GM23338 (cell line): Measurements from ENCODE around the gene OFD1. TPM values are rescaled to one million over a fixed set of nuclear protein-coding genes. Genes with fewer than 3 reads are reported as not detected.
A peak's percentile ranks its signal among the peaks of the same experiment; 100 is the strongest.

Experiments used
- ATAC-seq: fragments of 200-7000 bp; cut with Tn5 transposase; 3 replicates; pipeline ENCODE4 v1.9.1; 2020
- DNase-seq: peaks from one replicate; pipeline ENCODE4 v3.0.0-alpha.2; 2015; ENCODE audit warnings: low spot score
- H2AFZ ChIP-seq: fragments of 200-600 bp; sonication (generic); 2 replicates; pipeline ENCODE4 v1.8.0; 2016; ENCODE audit warnings: antibody characterized with exemption, mild to moderate bottlenecking, moderate library complexity
- H3F3A ChIP-seq: fragments of 200-600 bp; sonication (generic); replicated peaks from 2 replicates; pipeline ENCODE4 v1.8.0; 2017; ENCODE audit warnings: antibody characterized with exemption, mixed run types, low read depth
- H3K27ac ChIP-seq: fragments of 200-600 bp; sonication (generic); 2 replicates; pipeline ENCODE4 v1.6.1; 2016; ENCODE audit warnings: low read depth
- H3K27me3 ChIP-seq: fragments of 200-600 bp; sonication (generic); 2 replicates; pipeline ENCODE4 v1.8.0; 2016; ENCODE audit warnings: mild to moderate bottlenecking, mixed run types, moderate library complexity; ENCODE audit not compliant: insufficient read depth
- H3K36me3 ChIP-seq: fragments of 200-600 bp; sonication (generic); 2 replicates; pipeline ENCODE4 v1.8.0; 2016; ENCODE audit warnings: mild to moderate bottlenecking; ENCODE audit not compliant: insufficient read depth
- H3K4me1 ChIP-seq: fragments of 200-600 bp; sonication (generic); 2 replicates; pipeline ENCODE4 v1.8.0; 2016; ENCODE audit warnings: mild to moderate bottlenecking, moderate library complexity; ENCODE audit not compliant: insufficient read depth
- H3K4me2 ChIP-seq: fragments of 200-600 bp; sonication (generic); 2 replicates; pipeline ENCODE4 v1.7.1; 2017; ENCODE audit warnings: mixed run types
- H3K4me3 ChIP-seq: fragments of 200-600 bp; sonication (generic); 2 replicates; pipeline ENCODE4 v1.6.1; 2016; ENCODE audit warnings: mixed run types
- H3K79me2 ChIP-seq: fragments of 200-600 bp; sonication (generic); replicated peaks from 2 replicates; pipeline ENCODE4 v1.8.0; 2017; ENCODE audit warnings: mild to moderate bottlenecking; ENCODE audit not compliant: insufficient read depth
- H3K9me2 ChIP-seq: fragments of 200-600 bp; sonication (generic); 2 replicates; pipeline ENCODE4 v1.8.0; 2017; ENCODE audit not compliant: insufficient read depth
- H4K20me1 ChIP-seq: fragments of 200-600 bp; sonication (generic); replicated peaks from 2 replicates; pipeline ENCODE4 v1.8.0; 2017; ENCODE audit warnings: mild to moderate bottlenecking; ENCODE audit not compliant: insufficient read depth
- H3K27ac Mint-ChIP-seq: 2 replicates; pipeline ENCODE4 v1.8.0; 2020; ENCODE audit warnings: inconsistent platforms, mild to moderate bottlenecking, moderate library complexity, mixed read lengths
- H3K27me3 Mint-ChIP-seq: 3 replicates; pipeline ENCODE4 v1.8.0; 2022; ENCODE audit warnings: low read depth, mild to moderate bottlenecking, moderate library complexity, mixed read lengths, inconsistent platforms; ENCODE audit not compliant: insufficient read depth, poor library complexity
- H3K36me3 Mint-ChIP-seq: 3 replicates; pipeline ENCODE4 v1.8.0; 2021; ENCODE audit warnings: low read depth, mild to moderate bottlenecking, inconsistent platforms, moderate library complexity, mixed read lengths
- H3K4me1 Mint-ChIP-seq: 3 replicates; pipeline ENCODE4 v1.8.0; 2020; ENCODE audit warnings: mild to moderate bottlenecking, inconsistent platforms, mixed read lengths
- H3K4me3 Mint-ChIP-seq: 3 replicates; pipeline ENCODE4 v1.8.0; 2021; ENCODE audit warnings: moderate library complexity, mild to moderate bottlenecking, inconsistent platforms, mixed read lengths
- H3K9me3 Mint-ChIP-seq: 3 replicates; pipeline ENCODE4 v1.8.0; 2020; ENCODE audit warnings: moderate library complexity, mild to moderate bottlenecking, inconsistent platforms, mixed read lengths
- CREB1 ChIP-seq: fragments of 250-450 bp; sonication (Bioruptor Pico); IDR thresholded peaks from 2 replicates; pipeline ENCODE4 v1.5.0; 2020; ENCODE audit warnings: low read depth, mild to moderate bottlenecking, moderate library complexity
- JUNB ChIP-seq: IDR thresholded peaks from one replicate; pipeline ENCODE4 v1.6.1; 2016; ENCODE audit warnings: antibody characterized with exemption; ENCODE audit not compliant: unreplicated experiment
- NANOG ChIP-seq: IDR thresholded peaks from 2 replicates; pipeline ENCODE4 v1.6.1; 2016; ENCODE audit warnings: antibody characterized with exemption, borderline replicate concordance
- POLR2AphosphoS5 ChIP-seq: IDR thresholded peaks from 2 replicates; pipeline ENCODE4 v1.6.1; 2016; ENCODE audit warnings: antibody characterized with exemption, low read depth
- REST ChIP-seq: IDR thresholded peaks from one replicate; pipeline ENCODE4 v1.6.1; 2018; ENCODE audit warnings: antibody characterized with exemption; ENCODE audit not compliant: unreplicated experiment
- ZNF114 ChIP-seq: fragments of 250-450 bp; sonication (Bioruptor Pico); IDR thresholded peaks from 2 replicates; pipeline ENCODE4 v1.5.0; 2020; ENCODE audit warnings: mild to moderate bottlenecking, moderate library complexity
- polyA plus RNA-seq: library from polyadenylated mRNA; unstranded; fragments of >200 nt; fragmentation: Nextera tagmentation; extraction: Ambion mirVana; gene quantifications from 2 replicates; pipeline ENCODE4 v1.2.1, GENCODE V29; 2016
- total RNA-seq: library from RNA; depleted of rRNA; stranded (reverse); fragments of >200 nt; shearing (Covaris generic); gene quantifications from 2 replicates; pipeline ENCODE4 v1.2.3, GENCODE V29; 2014
- TF ChIP-seq, protein P1 (sequence below): IDR thresholded peaks from 2 replicates; pipeline ENCODE4 v1.6.1; 2016; ENCODE audit warnings: antibody characterized with exemption
- TF ChIP-seq, protein P2 (sequence below), 2 experiments: fragments of 200-600 bp in 1 of 2; sonication (generic) in 1 of 2; conservative IDR thresholded peaks; 2 replicates each; pipeline versions ENCODE4 v1.5.1 to v1.6.1; 2016 to 2017; ENCODE audit warnings: antibody characterized with exemption in 2 of 2, low read depth in 2 of 2, mild to moderate bottlenecking in 2 of 2, moderate library complexity in 1 of 2

Gene OFD1
- total and polyA plus RNA-seq, 2 experiments from 2014 or later = 21.2 to 55.0 TPM

- TF ChIP-seq POLR2AphosphoS5 (no peak), CREB1 (CRISPR knock-in tag) (no peak), NANOG (no peak), ZNF114 (no peak), REST (no peak)
- TF ChIP-seq, protein P1, sequence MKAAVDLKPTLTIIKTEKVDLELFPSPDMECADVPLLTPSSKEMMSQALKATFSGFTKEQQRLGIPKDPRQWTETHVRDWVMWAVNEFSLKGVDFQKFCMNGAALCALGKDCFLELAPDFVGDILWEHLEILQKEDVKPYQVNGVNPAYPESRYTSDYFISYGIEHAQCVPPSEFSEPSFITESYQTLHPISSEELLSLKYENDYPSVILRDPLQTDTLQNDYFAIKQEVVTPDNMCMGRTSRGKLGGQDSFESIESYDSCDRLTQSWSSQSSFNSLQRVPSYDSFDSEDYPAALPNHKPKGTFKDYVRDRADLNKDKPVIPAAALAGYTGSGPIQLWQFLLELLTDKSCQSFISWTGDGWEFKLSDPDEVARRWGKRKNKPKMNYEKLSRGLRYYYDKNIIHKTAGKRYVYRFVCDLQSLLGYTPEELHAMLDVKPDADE = no peak
These were observed 37.1 kb upstream of the OFD1 start (continued) for GRCh38 chrX:13697455-13697854.

DNA sequence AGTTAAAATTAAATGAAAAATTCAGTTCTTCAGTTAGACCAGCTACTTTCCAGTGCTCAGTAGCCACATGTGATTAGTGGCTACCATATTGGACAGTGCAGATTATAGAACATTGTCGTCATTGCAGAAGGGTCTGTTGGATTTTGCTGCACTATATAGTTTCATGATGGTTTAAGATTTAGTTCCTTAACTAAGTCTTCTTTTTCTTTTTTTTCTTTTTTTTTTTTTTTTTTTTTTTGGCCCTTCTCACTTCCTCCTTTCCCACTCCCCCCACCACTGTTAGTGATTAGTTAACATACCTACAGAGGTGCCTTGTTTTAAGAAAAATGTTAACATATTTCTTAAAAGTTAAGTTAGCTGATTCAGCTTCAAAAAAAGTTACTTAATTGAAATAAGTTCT, 36.6 kb upstream of the OFD1 start:
- H3K27ac ChIP-seq = no peak overlapping the region
- TF ChIP-seq, protein P2, sequence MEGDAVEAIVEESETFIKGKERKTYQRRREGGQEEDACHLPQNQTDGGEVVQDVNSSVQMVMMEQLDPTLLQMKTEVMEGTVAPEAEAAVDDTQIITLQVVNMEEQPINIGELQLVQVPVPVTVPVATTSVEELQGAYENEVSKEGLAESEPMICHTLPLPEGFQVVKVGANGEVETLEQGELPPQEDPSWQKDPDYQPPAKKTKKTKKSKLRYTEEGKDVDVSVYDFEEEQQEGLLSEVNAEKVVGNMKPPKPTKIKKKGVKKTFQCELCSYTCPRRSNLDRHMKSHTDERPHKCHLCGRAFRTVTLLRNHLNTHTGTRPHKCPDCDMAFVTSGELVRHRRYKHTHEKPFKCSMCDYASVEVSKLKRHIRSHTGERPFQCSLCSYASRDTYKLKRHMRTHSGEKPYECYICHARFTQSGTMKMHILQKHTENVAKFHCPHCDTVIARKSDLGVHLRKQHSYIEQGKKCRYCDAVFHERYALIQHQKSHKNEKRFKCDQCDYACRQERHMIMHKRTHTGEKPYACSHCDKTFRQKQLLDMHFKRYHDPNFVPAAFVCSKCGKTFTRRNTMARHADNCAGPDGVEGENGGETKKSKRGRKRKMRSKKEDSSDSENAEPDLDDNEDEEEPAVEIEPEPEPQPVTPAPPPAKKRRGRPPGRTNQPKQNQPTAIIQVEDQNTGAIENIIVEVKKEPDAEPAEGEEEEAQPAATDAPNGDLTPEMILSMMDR (conservative IDR thresholded peaks at IDR 0.05; ENCODE audit: low read depth in 2 of 2) = no peak
- TF ChIP-seq JUNB (no peak), CREB1 (CRISPR knock-in tag) (no peak), POLR2AphosphoS5 (no peak)
- Mint-ChIP-seq H3K36me3 (no peaks in the 10 kb centered on the region; the same call in 2 of the 3 replicates), H3K4me3 (no peak overlapping the region), H3K4me1 (peaks cover 56% of the 10 kb centered on the region), H3K27ac (no peak overlapping the region), H3K27me3 (peaks cover 6% of the 10 kb centered on the region), H3K9me3 (no peaks in the 10 kb centered on the region)
- H3K9me2 ChIP-seq = no peaks in the 10 kb centered on the region
- no peaks in the 10 kb centered on the region for H3K27me3 ChIP-seq
- H3K4me3 ChIP-seq = no peak overlapping the region
- peaks cover 98% of the 10 kb centered on the region for H3K79me2 ChIP-seq
- H2AFZ ChIP-seq = no peak overlapping the region
- no peaks in the 10 kb centered on the region for H3F3A ChIP-seq
- 0 out of 2 replicates have a peak overlapping the region, but pooled peaks have one; percentile 32 for H3K4me2 ChIP-seq
- H4K20me1 ChIP-seq = peaks cover 18% of the 10 kb centered on the region; the same call in 1 of the 2 replicates
- peaks cover 19% of the 10 kb centered on the region for H3K4me1 ChIP-seq
- no peak for ATAC-seq
- no peak for DNase-seq
- no peaks in the 10 kb centered on the region for H3K36me3 ChIP-seq
